Posterior vena cava (tissue), 2 donors: ENCODE results near the gene GLTP. TPM values are rescaled to one million over a fixed set of nuclear protein-coding genes. Genes with fewer than 3 reads are reported as not detected.
"Not testable (repeated sequence)": the region's sequence is repeated elsewhere in the genome, so short reads cannot be mapped to it uniquely, and the experiment has no call there.

Experiments used
- DNase-seq: peaks from one replicate; pipeline ENCODE4 v3.0.0-alpha.2; 2020; ENCODE audit warnings: low spot score
- intact Hi-C, 2 donors: fragments of 100-400 bp; cut with DNase I; formaldehyde crosslinking; loops; one replicate each; pipeline versions ENCODE4 v1.14.1 to v1.14.2; 2022 to 2023
- long read RNA-seq, 2 donors: library from polyadenylated mRNA; unstranded; transcript quantifications; one replicate each; pipeline ENCODE4 v2.0.0, GENCODE V29; 2020 to 2021
- total RNA-seq, 2 donors: library from RNA; stranded (reverse); fragmentation: NEBNext Ultra II Directional; extraction: Animal tissue kit (Norgen Biotek cat#: 25700); gene quantifications; one replicate each; pipeline ENCODE4 v1.2.1, GENCODE V29; 2021
- donor health status: DM: yes; HTN: yes; CAD: no.
- donor health status: DM: yes; HTN: yes; CAD: no.

The GLTP gene
- 10 to 100 TPM; 34.9 to 36.4 TPM for total RNA-seq
- long read RNA-seq, donor 1, transcript GLTP-201 (5 exons, 2,356 nt): major isoform, 30 of 38 reads
- long read RNA-seq, donor 1, partial matches to known transcripts: 3 of 38 reads
- long read RNA-seq, donor 1, other reads (novel, unspliced or antisense): 4 of 38 reads
- long read RNA-seq, donor 2, transcript GLTP-201 (5 exons, 2,356 nt): major isoform, 84 of 107 reads
- long read RNA-seq, donor 2, partial matches to known transcripts: 0 of 107 reads
- long read RNA-seq, donor 2, other reads (novel, unspliced or antisense): 19 of 107 reads

GRCh38 chr12:109880043-109880931 is at the start of gene GLTP:
TSS of gene GLTP (minus strand) at chr12:109880541. CDS start at chr12:109880374, 167 bp downstream.
- DNase-seq: peak; percentile 95
- intact Hi-C loops: loop anchor here in 1 of 2 donors (10.0 kb wide), 1 partner anchor 75 kb away; no protein-coding TSS in a partner anchor

- DNase-seq, intact Hi-C loops: not testable (repeated sequence)
Observed at GRCh38 chr12:109929326-109929725, 49.0 kb upstream of the GLTP start.

- intact Hi-C loops: no loop called here
- peak; percentile 66 for DNase-seq
Observed at GRCh38 chr12:109928058-109928656, 47.8 kb upstream of the GLTP start.

- peak; percentile 84 for DNase-seq
- intact Hi-C loops: no loop called here
Observed at GRCh38 chr12:109927622-109928021, 47.3 kb upstream of the GLTP start.

GRCh38 chr12:109926488-109927210 is 46.3 kb upstream of the GLTP start:
- intact Hi-C loops: no loop called here
- peak; percentile 58 for DNase-seq

- intact Hi-C loops: no loop called here
Observed at GRCh38 chr12:109926016-109926415, 45.7 kb upstream of the GLTP start.

GRCh38 chr12:109925185-109925840 is 45.0 kb upstream of the GLTP start:
- DNase-seq: peak; percentile 77
- intact Hi-C loops: no loop called here

More at GRCh38 chr12:109926016-109926415, 45.7 kb upstream of the GLTP start:
- DNase-seq: peak; percentile 58

- peak; percentile 63 for DNase-seq
- intact Hi-C loops: loop anchor here in 1 of 2 donors (5.0 kb wide), 1 partner anchor 944 kb away; no protein-coding TSS in a partner anchor
Observed at GRCh38 chr12:109923481-109924245, 43.3 kb upstream of the GLTP start.

GRCh38 chr12:109923038-109923437 is 42.7 kb upstream of the GLTP start:
- DNase-seq: peak; percentile 75
- intact Hi-C loops: loop anchor here in 1 of 2 donors (5.0 kb wide), 1 partner anchor 944 kb away; no protein-coding TSS in a partner anchor

- peak; percentile 75 for DNase-seq
- intact Hi-C loops: loop anchor here in 1 of 2 donors (5.0 kb wide), 1 partner anchor 945 kb away; no protein-coding TSS in a partner anchor
Observed at GRCh38 chr12:109921982-109922381, 41.6 kb upstream of the GLTP start.

GRCh38 chr12:109920261-109920780 is 40.0 kb upstream of the GLTP start:
- DNase-seq: peak; percentile 48
- intact Hi-C loops: loop anchor here in 1 of 2 donors (5.0 kb wide), 1 partner anchor 947 kb away; no protein-coding TSS in a partner anchor

- DNase-seq: no peak
- intact Hi-C loops: no loop called here
Observed at GRCh38 chr12:109919456-109919855, 39.1 kb upstream of the GLTP start.

GRCh38 chr12:109916045-109916444 is 35.7 kb upstream of the GLTP start:
- DNase-seq: peak; percentile 45
- intact Hi-C loops: no loop called here

- intact Hi-C loops: no loop called here
- DNase-seq: peak; percentile 36
Observed at GRCh38 chr12:109915171-109916040, 35.1 kb upstream of the GLTP start.

- no peak for DNase-seq
- intact Hi-C loops: no loop called here
Observed at GRCh38 chr12:109914461-109914860, 34.1 kb upstream of the GLTP start.

GRCh38 chr12:109912855-109913321 is 32.5 kb upstream of the GLTP start:
- DNase-seq: no peak
- intact Hi-C loops: no loop called here
